NAMALWA (cell line): ENCODE measurements around the gene ENTPD8.
"Not testable (repeated sequence)": the region's sequence is repeated elsewhere in the genome, so short reads cannot be mapped to it uniquely, and the experiment has no call there.

Experiments used
- DNase-seq: peaks from one replicate; pipeline ENCODE4 v3.0.0-alpha.2; 2015; ENCODE audit warnings: low spot score

The ENTPD8 gene

DNA sequence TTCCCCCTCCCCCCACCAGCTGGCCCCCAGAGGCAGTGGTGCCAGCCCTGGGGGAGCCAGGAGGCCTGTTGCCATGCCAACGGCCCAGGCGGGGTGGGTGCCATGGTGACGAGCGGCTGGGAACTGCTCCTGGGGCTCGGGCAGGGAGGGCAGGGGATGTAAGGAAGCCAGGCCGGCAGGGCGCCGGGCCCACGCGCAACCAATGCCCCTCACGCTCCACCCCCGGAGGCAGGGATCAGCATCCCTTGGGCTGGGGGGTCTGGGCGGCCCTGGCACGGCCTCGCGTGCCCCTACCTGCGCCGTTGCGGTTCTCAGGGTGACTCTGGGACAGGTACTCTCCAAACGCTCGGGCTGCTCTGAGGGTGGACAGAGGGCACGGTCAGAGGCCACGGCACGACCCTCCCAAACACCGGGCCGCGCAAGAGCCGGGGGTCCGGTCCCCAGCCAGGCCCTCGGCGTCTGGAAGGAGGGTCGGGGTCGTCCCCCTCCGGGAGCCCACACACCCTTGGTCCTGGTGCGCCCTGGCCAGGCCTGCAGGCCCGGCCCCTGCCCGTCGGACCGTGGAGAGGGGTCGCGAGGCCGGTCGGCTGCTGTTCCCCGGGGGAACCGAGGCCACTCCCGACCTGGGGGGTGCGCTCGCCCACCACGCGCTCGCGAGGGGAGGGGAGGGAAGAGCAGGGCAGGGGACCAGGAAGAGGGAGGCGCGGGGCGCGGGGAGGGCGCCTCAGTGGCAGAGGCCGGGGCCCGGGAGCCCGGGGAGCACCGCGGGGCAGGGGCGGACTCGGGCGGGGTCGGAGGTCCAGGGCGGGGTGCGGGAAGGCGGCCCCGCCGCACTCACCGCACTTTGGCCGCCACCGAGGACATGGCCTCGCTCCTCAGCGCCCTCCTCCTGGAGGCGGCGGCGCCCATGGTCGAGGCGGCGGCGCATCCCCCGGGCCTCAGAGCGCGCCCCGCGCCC lies 17.3 kb upstream of the ENTPD8 start:
- no peak for DNase-seq

DNA sequence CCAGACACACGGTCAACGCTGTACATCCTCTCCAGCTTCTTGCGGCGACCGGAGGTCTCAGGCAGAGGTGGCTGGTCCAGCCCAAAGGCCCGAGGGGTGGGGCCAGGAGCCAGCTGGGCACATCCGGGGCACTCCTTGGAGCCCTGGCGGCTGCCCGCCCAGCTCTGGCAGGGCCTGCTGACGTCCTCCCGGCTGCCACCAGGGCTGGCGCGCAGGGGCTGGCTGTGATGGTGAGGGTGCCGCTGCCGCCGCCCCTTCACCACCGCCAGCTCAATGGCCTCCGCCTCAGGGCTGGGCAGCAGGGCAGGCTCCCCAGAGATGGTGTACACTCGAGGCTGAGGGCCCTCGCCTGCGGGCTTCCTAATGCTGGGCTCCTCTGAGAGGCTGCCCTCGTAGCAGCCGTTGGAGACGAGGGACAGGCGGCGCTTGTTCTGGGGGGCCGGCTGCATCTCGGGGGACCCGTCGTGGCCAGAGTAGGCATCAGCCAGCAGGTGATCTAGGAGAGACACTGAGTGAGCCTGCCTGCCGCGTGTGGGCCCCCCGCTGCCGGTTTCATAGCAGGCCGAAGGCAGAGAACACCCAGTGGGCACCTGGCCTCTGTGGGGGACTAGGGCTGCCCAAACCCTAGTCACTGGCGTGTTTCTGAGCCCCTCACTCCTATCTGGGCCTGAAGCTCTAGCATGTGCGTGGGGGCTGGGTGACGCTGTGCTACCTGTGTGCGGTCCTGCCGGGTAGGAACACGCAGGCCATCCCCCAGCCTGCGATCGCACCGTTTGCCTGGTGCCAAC lies 16.4 kb upstream of the ENTPD8 start:
- DNase-seq = no peak

DNA sequence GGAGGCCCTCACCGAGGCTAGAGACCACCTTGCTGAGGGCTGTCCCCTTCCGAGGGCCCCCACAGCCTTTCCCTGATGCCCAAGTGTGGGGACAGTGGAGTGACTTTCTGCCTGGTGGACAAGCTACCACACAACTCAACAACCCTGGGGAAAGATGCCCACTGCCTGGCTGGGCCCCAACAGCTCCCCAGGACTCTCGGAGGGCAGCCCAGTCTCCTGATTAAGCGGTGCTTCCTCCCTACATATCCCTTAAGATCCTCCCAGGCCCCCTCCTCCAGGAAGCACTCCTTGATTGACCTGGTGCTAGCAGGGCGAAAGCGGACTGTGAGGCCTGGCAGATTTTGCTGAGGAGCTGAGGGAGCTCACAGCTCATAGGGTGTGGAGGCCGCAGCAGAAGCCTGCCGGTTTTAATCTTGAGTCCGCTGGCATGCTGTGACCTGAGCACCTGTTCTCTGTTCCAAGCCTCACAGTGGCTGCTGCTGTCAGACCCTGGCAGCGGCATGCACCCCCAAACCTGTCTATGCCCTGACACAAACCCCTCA lies 15.8 kb upstream of the ENTPD8 start:
- DNase-seq = no peak

DNA sequence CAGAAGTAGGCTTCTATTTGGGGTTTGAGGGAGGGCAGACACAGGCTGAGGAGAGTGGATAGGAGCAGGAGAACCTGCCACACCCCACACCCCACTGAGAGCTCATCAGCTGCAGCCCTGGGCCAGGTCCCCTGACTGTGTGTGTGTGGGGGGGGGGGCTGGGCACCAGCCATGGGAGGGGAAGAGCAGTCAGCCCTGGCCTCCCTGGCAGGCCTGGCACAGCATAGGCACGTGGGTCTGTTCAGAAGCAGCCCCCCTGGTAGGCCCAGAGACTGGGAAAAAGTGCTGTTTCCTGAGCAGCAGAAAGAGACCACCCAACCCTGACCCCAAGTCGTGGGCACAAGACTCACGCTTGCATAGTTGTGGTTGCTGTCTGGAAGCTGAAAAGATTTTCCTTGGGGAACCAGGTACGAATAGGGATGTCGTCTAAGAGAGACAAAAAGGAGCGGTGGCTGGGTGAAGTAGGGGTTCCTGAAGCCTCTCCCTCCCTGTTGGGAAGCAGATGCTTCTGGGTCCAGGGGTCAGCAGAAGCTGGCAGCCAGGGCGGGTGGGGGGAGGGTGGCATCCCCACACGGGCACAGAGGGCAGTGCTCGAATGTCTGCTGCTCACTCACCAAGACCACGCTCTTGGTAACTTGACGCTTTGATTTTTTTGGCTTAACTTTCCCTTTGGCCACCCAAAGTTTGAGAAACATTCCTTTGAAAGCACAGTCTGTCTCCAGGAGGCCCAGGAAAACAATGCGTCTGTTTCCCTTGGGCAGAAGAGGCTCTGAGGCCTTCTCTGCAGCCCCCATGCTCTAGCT lies 15.1 kb upstream of the ENTPD8 start:
- no peak for DNase-seq

DNA sequence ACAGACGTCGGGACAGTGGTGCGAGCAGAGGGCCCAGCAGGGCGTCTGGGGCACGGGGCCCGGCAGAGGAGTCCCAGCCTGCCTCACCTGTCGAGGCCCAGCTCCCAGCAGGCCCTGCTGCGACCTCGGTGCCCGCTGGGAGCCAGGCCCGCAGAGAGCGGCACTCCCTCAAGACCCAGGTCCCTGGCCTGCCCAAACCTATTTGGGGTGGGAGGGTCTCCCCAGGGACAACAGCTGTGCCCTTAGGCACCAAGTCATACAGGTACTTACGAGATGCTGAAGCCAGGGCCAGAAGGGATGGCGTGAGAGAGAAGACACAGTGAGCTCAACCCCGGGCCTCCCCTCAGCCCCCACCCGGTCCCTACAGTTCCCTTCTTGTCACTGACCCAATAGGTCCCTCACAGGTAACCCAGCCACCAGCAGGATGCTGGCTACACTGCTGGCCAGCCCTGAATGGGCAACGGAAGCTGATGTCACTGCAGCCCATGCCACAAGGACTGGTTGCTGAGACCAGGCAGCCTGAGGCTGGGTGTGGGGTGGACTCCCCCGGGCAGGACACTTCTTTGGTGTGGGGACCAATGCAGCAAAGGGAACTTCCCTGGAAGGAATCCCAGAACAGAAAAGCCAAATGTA lies 14.3 kb upstream of the ENTPD8 start:
- DNase-seq = no peak

DNA sequence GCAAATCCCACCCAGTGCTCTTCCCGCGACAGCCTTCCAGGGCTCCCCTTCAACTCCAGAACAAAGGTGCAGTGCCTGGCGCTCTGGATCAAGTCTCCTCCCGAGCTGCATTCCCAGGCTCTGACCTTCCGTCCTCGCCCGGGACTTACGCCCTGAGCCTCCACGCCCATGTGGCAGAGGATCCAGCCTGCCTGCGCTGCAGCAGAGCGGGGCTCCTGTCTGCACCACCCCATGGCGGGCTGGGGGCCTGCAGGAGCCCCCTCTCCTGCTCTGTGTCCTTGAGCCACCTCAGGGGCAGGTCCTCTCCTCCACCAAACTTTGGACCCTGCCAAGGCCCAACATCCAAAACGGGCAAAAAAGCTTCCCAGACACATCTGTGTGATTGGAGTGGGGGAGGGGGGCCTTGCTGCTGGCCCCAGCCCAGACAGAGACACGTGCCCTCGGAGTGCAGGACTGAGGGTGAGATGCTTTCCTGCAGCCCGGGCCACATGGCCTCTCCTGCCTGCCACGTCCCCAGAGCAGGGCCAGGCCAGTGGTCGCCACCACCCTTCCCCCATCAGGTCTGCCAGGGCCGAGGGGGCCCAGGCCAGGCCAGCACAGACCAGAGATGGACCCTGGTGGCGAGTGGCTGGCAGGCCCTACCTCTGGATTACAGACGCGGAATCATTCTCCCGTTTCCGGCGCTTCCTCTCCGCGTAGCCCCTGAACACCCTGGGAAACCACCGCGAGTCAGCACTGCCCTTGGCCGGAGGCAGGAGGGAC lies 13.6 kb upstream of the ENTPD8 start:
- no peak for DNase-seq

DNA sequence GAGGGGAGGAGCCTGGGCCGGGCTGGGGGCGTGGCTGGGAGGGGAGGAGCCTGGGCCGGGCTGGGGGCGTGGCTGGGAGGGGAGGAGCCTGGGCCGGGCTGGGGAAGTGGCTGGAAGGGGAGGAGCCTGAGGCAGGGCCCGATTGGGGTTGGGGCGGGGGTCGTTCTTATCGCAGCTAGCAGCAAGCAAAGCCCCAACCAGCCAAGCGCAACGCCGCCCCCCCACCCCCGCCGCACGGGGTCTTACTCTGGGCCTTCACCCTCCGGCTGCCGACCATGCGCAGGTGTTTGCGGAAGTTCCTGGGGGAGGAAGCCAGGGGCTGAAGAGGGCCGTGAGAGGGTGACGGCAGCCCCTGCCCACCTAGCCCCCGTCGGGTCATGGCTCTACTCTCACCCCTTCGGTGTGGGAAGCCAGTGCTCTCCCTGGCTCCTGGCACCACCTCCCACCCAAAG lies 13.0 kb upstream of the ENTPD8 start:
- peak; percentile 50 for DNase-seq

DNA sequence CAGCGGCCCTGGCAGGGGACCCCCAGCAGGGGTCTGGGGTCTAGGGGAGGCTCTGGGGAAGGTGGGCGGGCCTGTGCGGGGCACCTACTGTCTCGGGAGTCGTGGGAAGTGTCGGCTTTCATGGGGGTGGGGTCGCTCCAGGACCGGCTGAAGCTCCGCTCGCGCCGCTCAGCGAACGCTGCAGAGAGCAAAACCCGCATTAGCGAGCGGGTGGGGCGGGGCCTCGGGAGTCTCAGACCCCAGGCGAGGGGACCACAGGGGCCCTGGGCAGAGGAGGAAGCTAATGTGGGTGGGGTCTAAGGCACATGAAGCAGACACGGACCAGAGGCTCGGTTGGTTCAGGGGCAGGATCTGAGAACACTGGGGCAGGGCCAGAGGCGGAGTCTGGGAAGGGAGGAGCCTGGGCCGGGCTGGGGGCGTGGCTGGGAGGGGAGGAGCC lies 12.5 kb upstream of the ENTPD8 start:
- DNase-seq = peak; percentile 76

DNA sequence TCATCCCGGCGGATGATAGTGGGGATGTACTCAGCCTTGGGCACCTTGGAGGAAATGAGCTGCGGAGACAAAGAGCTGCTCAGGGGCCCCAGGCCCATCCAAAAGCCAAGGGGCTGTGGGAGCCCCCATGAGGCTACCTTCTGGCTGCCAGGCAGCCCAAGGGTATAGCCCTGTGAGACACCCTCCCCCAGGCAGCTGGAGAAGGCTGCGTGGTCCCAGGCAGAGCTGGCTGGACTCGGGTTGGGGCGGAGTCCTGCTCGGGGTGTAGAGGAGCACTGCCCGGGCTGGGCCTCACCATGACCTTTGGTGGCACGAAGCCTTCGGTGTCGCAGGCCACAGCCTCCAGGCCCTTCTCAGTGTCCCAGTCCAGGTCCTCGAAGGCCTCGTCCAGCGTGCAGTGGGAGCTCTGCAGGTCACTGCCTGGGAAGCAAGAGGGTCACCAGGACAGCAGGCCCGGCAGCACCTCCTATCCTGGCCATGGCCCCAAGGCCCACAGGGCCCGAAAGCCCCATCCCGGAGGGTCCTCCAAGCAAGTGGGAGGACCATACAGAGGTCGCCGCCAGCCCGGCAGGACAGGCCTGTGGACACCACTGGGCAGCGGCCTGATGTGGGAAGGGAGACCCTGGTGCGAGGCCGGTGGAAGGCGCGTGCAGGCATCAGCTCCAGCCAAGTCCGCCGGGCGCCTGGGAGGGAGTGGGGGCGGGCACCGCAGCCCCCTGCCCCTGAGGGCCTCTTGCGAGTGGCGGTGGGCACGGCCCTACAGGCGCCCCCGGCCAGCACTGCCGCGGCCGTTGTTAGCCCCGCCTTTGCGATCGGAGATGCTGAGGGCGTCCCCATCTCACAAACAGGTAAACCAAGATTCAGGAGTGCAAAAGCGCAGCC lies 11.8 kb upstream of the ENTPD8 start:
- DNase-seq = no peak

DNA sequence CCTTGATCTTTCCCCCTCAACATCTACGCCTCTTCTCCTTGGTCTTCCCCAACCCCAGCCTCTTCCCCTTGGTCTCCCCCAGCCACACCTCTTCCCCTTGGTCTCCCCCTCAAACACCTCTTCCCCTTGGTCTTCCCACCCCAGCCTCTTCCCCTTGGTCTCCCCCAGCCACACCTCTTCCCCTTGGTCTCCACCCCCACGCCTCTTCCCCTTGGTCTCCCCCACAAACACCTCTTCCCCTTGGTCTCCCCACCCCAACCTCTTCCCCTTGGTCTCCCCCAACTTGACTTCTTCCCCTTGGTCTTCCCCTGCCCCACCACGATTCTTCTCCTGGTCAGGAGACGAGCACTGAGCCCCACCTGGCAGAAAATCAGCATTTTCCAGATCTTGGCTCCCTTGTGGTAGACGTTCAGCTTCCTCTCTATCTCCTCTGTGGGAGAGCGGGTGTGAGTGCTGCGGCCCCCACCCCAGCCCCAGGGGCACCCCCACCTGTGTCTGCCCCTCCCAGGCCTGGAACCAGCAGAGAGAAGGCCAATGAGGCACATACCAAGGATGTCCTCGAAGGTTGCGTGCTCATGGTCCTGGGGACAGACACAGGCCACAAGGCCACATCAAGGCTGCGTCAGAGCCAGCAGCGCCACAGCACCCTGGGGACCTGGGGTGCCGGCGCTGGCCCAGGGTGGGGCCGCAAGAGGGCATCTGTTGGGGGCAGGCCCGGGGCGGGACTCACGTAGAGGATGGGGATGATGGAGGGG lies 11.0 kb upstream of the ENTPD8 start:
- no peak for DNase-seq

DNA sequence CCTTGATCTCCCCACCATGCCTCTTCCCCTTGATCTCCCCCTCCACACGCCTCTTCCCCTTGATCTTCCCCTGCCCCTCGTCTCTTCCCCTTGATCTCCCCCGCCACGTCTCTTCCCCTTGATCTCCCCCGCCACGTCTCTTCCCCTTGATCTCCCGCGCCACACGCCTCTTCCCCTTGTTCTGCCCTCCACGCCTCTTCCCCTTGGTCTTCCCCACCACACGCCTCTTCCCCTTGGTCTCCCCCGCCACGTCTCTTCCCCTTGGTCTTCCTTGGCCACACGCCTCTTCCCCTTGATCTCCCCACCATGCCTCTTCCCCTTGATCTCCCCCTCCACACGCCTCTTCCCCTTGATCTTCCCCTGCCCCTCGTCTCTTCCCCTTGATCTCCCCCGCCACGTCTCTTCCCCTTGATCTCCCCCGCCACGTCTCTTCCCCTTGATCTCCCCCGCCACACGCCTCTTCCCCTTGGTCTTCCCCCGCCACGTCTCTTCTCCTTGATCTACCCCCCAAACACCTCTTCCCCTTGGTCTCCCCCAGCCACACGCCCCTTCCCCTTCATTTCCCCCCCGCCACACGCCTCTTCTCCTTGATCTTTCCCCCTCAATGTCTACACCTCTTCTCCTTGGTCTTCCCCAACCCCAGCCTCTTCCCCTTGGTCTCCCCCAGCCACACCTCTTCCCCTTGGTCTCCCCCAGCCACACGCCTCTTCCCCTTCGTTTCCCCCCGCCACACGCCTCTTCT lies 10.3 kb upstream of the ENTPD8 start:
- not testable (repeated sequence) for DNase-seq

DNA sequence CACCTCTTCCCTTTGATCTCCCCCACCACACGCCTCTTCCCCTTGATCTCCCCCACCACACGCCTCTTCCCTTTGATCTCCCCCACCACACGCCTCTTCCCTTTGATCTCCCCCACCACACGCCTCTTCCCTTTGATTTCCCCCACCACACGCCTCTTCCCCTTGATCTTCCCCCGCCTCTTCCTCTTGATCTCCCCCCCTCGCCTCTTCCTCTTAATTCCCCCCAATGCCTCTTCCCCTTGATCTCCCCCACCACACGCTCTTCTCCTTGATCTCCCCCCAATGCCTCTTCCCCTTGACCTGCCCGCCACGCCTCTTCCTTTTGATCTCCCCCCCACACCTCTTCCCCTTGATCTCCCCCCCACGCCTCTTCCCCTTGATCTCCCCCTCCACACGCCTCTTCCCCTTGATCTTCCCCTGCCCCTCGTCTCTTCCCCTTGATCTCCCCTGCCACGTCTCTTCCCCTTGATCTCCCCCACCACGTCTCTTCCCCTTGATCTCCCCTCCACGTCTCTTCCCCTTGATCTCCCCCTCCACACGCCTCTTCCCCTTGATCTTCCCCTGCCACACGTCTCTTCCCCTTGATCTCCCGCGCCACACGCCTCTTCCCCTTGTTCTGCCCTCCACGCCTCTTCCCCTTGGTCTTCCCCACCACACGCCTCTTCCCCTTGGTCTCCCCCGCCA lies 9.5 kb upstream of the ENTPD8 start:
- not testable (repeated sequence) for DNase-seq

DNA sequence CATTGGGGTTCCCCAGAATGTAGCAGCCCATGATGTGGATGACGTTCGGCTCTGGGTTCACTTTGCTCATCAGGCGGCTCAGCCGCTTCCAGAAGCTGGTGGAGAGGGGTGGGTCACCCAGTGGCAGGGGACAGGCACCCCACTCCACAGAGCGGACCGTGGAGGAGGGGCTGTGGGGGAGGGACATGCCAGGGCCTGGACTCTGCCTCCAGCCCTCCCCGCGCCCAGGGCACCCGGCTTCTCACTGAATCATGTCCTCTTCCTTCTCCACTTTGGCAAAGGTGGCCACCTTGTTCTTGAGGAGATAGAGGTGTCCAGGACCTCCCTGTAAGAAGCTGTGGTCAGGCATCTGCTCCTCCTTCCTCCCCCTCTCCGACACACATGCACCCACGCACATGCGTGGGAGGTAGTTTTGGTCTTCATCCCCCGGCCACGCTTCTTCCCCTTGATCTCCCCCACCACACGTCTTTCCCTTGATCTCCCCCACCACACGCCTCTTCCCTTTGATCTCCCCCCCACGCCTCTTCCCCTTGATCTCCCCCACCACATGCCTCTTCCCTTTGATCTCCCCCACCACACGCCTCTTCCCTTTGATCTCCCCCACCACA lies 8.9 kb upstream of the ENTPD8 start:
- DNase-seq = no peak

DNA sequence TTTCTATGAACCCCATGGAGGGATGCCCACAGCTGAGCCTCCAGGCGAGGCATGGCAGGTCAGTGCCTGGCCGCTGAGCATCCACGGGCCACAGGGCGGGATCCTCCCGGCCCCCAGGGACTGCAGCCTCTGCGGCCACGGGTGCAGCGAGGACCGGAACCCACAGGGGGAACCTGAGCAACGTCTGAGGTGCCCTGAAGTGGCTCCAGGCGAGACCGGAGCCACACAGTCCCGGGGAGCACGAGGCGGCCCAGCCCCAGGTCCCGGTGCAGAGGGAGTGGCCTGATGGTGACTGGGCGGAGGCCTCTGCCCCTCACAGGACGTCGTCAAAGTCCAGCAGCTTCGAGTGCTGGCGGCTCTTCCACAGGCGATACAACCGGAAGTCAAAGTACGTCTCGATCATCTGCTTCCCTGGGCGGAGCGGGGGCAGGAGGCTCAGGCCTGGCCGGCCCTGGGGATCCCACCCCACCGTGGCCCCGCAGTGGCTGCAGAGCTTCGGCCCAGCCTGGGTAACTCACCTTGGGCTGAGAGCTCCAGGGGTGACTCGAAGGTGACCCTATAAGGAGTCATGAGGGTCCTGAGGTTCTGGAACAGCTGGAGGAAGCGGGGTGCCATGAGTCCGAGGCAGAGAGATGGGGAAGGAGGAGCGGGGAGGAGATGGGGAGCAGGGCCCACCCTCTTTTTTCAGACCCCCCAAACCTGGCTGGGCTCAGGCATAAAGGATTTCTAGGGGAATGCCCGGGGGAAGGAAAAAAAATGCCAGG lies 8.1 kb upstream of the ENTPD8 start:
- DNase-seq = no peak

DNA sequence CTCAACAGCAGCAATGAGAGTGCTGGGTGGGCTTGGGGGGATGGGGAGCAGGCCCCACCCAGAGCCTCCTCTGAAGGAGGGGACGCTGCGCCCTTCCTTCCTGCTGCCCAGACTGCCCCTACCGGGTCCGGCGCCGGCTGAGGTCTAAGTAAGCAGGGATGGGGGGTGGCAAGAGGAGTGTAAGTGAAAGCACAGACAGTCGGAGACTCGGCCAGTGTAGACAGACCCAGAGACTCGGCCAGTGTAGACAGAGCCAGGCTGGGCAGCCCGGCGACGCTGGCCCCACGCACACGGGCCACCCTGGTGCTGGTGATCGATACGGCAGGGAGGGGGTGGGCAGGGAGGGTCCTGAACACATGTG lies 7.4 kb upstream of the ENTPD8 start:
- DNase-seq = no peak
